Measurements from ENCODE around the gene NSF.

The NSF gene

DNA sequence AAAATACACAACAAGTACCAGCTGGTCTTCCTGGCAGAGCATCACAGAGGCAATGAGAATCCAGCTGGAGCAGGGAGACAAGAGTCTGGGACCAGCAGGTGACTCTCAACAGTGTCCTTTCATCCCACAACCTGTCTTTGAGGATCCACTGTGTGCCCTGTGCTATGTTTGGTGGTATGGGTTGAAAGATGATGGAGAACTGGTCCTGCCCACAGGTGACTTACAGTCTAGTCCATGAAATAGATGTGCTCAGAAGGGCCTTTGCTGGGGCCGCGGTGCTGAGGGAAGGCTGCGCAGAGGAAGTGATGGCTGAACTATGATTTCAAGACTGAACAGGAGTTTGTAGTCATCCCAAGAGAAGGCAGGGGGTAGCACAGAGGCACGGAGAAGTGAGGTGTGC lies 210.1 kb downstream of the NSF start:
- no peak for TF ChIP-seq CTCF (IDR thresholded peaks at IDR 0.05; ENCODE audit: control insufficient read depth, insufficient read depth, low read depth, low read length, missing control alignments)

DNA sequence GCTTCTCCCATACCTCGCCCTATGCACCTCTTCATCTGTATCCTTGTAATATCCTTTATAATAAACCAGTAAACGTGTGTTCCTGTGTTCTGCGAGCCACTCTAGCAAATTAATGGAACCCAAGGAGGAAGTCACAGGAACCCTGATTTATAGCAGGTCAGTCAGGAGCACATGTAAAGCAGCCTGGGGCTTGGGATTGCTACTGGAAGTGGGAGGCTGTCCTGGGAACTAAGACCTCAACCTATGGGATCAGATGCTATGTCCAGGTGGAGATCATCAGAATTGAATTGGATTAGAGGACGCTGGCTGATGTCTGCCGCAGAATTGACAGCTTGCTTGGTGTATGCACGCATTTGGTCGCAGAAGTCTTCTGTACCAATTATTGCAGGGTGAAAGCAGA lies 212.3 kb downstream of the NSF start:
- no peak overlapping the region for H3K4me3 ChIP-seq (ENCODE audit: control insufficient read depth, low read depth, low read length)
- TF ChIP-seq CTCF (IDR thresholded peaks at IDR 0.05; ENCODE audit: control insufficient read depth, insufficient read depth, low read depth, low read length, missing control alignments): no peak
- DNase-seq (ENCODE audit: low read depth): no peak

More for the DNA sequence above, 210.1 kb downstream of the NSF start:
- no peak overlapping the region for H3K4me3 ChIP-seq (ENCODE audit: control insufficient read depth, low read depth, low read length)
- no peak for DNase-seq (ENCODE audit: low read depth)

DNA sequence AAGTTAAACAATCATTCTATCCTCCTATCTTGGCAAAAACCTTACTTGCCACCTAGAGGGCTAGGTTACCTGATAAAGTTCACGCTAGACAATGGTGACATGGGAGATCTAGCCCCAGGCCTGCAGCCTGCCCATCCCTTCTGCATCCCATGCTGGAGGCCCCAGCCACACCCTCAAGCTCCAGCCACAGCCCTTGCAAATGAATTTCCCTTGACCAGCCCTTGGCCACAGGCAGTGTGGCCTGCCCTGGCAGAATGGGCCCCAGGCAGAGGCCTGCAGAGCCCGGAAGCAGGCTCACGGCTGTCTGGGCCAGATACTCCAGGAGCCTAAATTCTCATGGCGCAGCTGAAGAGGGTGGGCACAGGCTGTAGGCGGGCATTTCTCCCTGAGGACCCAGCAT lies 213.1 kb downstream of the NSF start:
- DNase-seq (ENCODE audit: low read depth): no peak
- no peak overlapping the region for H3K4me3 ChIP-seq (ENCODE audit: control insufficient read depth, low read depth, low read length)
- TF ChIP-seq CTCF (IDR thresholded peaks at IDR 0.05; ENCODE audit: control insufficient read depth, insufficient read depth, low read depth, low read length, missing control alignments): no peak

DNA sequence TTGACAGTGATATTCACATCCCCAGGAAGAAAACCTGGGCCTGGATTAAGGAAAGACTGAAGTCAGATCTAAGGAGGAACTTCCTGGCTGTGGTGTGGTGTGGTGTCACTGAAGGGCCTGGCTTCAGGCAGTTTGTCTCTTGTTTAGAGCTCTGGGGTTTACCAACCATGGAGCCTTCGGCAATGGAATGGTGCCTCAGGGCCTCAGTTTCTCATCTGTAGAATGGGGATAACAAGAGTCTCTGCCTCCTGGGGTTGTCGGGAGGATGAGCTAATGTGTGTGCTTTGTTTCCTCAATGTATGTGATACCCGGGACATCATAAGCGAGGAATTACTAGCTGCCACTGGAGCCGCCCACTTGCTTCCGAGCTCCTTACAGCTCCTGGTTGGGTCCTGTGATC lies 215.3 kb downstream of the NSF start:
- H3K4me3 ChIP-seq (ENCODE audit: control insufficient read depth, low read depth, low read length): no peak overlapping the region
- no peak for TF ChIP-seq CTCF (IDR thresholded peaks at IDR 0.05; ENCODE audit: control insufficient read depth, insufficient read depth, low read depth, low read length, missing control alignments)
- no peak for DNase-seq (ENCODE audit: low read depth)

Data from AG09309 (cell line).